Measurements from ENCODE around the gene CFAP61. TPM values are rescaled to one million over a fixed set of nuclear protein-coding genes. Genes with fewer than 3 reads are reported as not detected.

The CFAP61 gene
- polyA plus RNA-seq, 1 experiment, result not detected

- no peaks in the 10 kb centered on the region for H3K27me3 ChIP-seq (ENCODE audit: control insufficient read depth, insufficient read depth, low read length)
- no peak overlapping the region for H3K27ac ChIP-seq (ENCODE audit: low read depth, low read length)
- no peak overlapping the region for H3K4me3 ChIP-seq (ENCODE audit: low read depth, low read length)
- CTCF ChIA-PET, result interaction anchor here (1.5 kb wide), 1 partner anchor 24 kb away, joined by 3 read pairs; no protein-coding TSS in a partner anchor
- TF ChIP-seq CTCF (IDR thresholded peaks at IDR 0.05; ENCODE audit: low read depth, low read length), result no peak
- POLR2A ChIA-PET, result no interaction called here
- no peak for DNase-seq (ENCODE audit: low read depth, low spot score)
- no peaks in the 10 kb centered on the region for H3K9me3 ChIP-seq (ENCODE audit: control insufficient read depth, insufficient read depth, low read length)
These were observed 208.8 kb downstream of the CFAP61 start for GRCh38 chr20:20261159-20261558.

DNA sequence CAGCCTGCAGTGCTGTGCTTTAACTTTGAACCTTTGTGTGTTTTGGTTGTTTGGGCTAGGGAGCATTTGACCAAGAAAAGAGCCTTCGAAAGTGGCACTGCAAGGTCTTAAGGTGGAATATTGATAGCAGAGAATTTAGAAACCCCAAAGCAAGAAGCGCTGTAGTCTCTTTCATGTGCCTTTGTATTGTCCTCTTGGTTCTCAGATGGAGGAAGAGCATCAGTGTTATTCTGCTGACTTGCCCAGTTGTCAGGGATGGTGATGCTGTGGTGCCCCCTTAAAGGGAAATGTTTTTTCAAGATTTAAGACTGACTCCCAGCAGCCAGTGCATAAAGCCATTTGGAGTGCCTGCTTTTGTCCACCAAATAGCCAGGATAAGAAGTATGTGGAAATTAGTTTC lies 212.9 kb downstream of the CFAP61 start:
- POLR2A ChIA-PET, result no interaction called here
- no peak for DNase-seq (ENCODE audit: low read depth, low spot score)

GRCh38 chr20:20266552-20266951 lies 214.2 kb downstream of the CFAP61 start:
- Histone ChIP-seq H3K27me3 (ENCODE audit: control insufficient read depth, insufficient read depth, low read length) (no peaks in the 10 kb centered on the region), H3K9me3 (ENCODE audit: control insufficient read depth, insufficient read depth, low read length) (no peaks in the 10 kb centered on the region), H3K4me3 (ENCODE audit: low read depth, low read length) (no peak overlapping the region), H3K27ac (ENCODE audit: low read depth, low read length) (no peak overlapping the region)
- CTCF ChIA-PET, result interaction anchor here (0.9 kb wide), 1 partner anchor 30 kb away, joined by 4 read pairs; no protein-coding TSS in a partner anchor
- DNase-seq (ENCODE audit: low read depth, low spot score), result no peak
- POLR2A ChIA-PET, result no interaction called here
- no peak for TF ChIP-seq CTCF (IDR thresholded peaks at IDR 0.05; ENCODE audit: low read depth, low read length)

More for the DNA sequence above, 212.9 kb downstream of the CFAP61 start:
- no peak overlapping the region for H3K4me3 ChIP-seq (ENCODE audit: low read depth, low read length)
- H3K9me3 ChIP-seq (ENCODE audit: control insufficient read depth, insufficient read depth, low read length), result no peaks in the 10 kb centered on the region
- no peaks in the 10 kb centered on the region for H3K27me3 ChIP-seq (ENCODE audit: control insufficient read depth, insufficient read depth, low read length)
- CTCF ChIA-PET, result no interaction called here
- no peak overlapping the region for H3K27ac ChIP-seq (ENCODE audit: low read depth, low read length)
- TF ChIP-seq CTCF (IDR thresholded peaks at IDR 0.05; ENCODE audit: low read depth, low read length), result no peak

- CTCF ChIA-PET, result no interaction called here
- no peaks in the 10 kb centered on the region for H3K27me3 ChIP-seq (ENCODE audit: control insufficient read depth, insufficient read depth, low read length)
- H3K4me3 ChIP-seq (ENCODE audit: low read depth, low read length), result no peak overlapping the region
- H3K27ac ChIP-seq (ENCODE audit: low read depth, low read length), result no peak overlapping the region
- no peak for DNase-seq (ENCODE audit: low read depth, low spot score)
- TF ChIP-seq CTCF (IDR thresholded peaks at IDR 0.05; ENCODE audit: low read depth, low read length), result no peak
- no peaks in the 10 kb centered on the region for H3K9me3 ChIP-seq (ENCODE audit: control insufficient read depth, insufficient read depth, low read length)
- POLR2A ChIA-PET, result no interaction called here
These were observed 215.5 kb downstream of the CFAP61 start for GRCh38 chr20:20267685-20268370.

- ChIA-PET CTCF (no interaction called here), POLR2A (no interaction called here)
- Histone ChIP-seq H3K9me3 (ENCODE audit: control insufficient read depth, insufficient read depth, low read length) (no peaks in the 10 kb centered on the region), H3K4me3 (ENCODE audit: low read depth, low read length) (no peak overlapping the region), H3K27me3 (ENCODE audit: control insufficient read depth, insufficient read depth, low read length) (peaks cover 2% of the 10 kb centered on the region), H3K27ac (ENCODE audit: low read depth, low read length) (no peak overlapping the region)
- no peak for TF ChIP-seq CTCF (IDR thresholded peaks at IDR 0.05; ENCODE audit: low read depth, low read length)
- no peak for DNase-seq (ENCODE audit: low read depth, low spot score)
These were observed 218.9 kb downstream of the CFAP61 start for GRCh38 chr20:20271271-20271670.

All from AG04450 (cell line).